GOT3 (cell line): ENCODE measurements around the gene ANG.
A peak's percentile ranks its signal among the peaks of the same experiment; 100 is the strongest.
"Not testable (repeated sequence)": the region's sequence is repeated elsewhere in the genome, so short reads cannot be mapped to it uniquely, and the experiment has no call there.

Experiments
- DNase-seq: peaks from one replicate; lab custom pipeline; 2025; ENCODE audit warnings: mixed read lengths; lab: John Stamatoyannopoulos, UW

ANG gene

GRCh38 chr14:20699931-20700330, 11.4 kb downstream of the ANG start:
- DNase-seq: no peak

GRCh38 chr14:20700965-20701364, 12.4 kb downstream of the ANG start:
- DNase-seq: not testable (repeated sequence)

- DNase-seq: no peak
Observed at GRCh38 chr14:20706657-20707355, 18.2 kb downstream of the ANG start.

GRCh38 chr14:20707622-20708021, 19.1 kb downstream of the ANG start:
- no peak for DNase-seq

GRCh38 chr14:20711261-20711660, 22.7 kb downstream of the ANG start:
- DNase-seq: no peak

- no peak for DNase-seq
Observed at GRCh38 chr14:20711685-20712084, 23.1 kb downstream of the ANG start.

GRCh38 chr14:20712904-20713303, 24.3 kb downstream of the ANG start:
- DNase-seq: no peak

GRCh38 chr14:20714593-20715250, 26.2 kb downstream of the ANG start:
- peak; percentile 15 for DNase-seq

GRCh38 chr14:20719777-20720176, 31.2 kb downstream of the ANG start:
- no peak for DNase-seq

- DNase-seq: no peak
Observed at GRCh38 chr14:20720741-20721140, 32.2 kb downstream of the ANG start.

GRCh38 chr14:20722016-20722415, 33.5 kb downstream of the ANG start:
- no peak for DNase-seq

GRCh38 chr14:20723488-20723887, 34.9 kb downstream of the ANG start:
- DNase-seq: no peak

- DNase-seq: not testable (repeated sequence)
Observed at GRCh38 chr14:20726121-20726520, 37.6 kb downstream of the ANG start.

GRCh38 chr14:20726531-20726930, 38.0 kb downstream of the ANG start:
- no peak for DNase-seq

GRCh38 chr14:20730891-20731290, 42.3 kb downstream of the ANG start:
- DNase-seq: no peak

- DNase-seq: no peak
Observed at GRCh38 chr14:20732477-20732876, 43.9 kb downstream of the ANG start.

GRCh38 chr14:20732979-20733635, 44.5 kb downstream of the ANG start:
- DNase-seq: no peak

GRCh38 chr14:20733684-20734429, 45.3 kb downstream of the ANG start:
- no peak for DNase-seq

GRCh38 chr14:20734430-20734806, 45.9 kb downstream of the ANG start:
- DNase-seq: no peak

- DNase-seq: not testable (repeated sequence)
Observed at GRCh38 chr14:20738292-20738691, 49.7 kb downstream of the ANG start.

GRCh38 chr14:20742132-20742531, 53.6 kb downstream of the ANG start:
- DNase-seq: no peak

GRCh38 chr14:20743556-20743955, 55.0 kb downstream of the ANG start:
- no peak for DNase-seq
